ACC112 (cell line): ENCODE measurements around the gene FAIM2.

Experiments used
- H2AFZ ChIP-seq: fragments of 200-600 bp; sonication (generic); one replicate; pipeline ENCODE4 v1.6.0; 2017; ENCODE audit warnings: antibody characterized with exemption, low read length; ENCODE audit not compliant: unreplicated experiment
- H3K27ac ChIP-seq: fragments of 200-600 bp; sonication (generic); 2 replicates; pipeline ENCODE4 v1.5.1; 2014; ENCODE audit warnings: low read depth, mild to moderate bottlenecking, antibody characterized with exemption, low read length, moderate library complexity
- H3K27me3 ChIP-seq: fragments of 200-600 bp; sonication (generic); 2 replicates; pipeline ENCODE4 v1.6.1; 2014; ENCODE audit warnings: mild to moderate bottlenecking, antibody characterized with exemption, low read length, moderate library complexity, mixed read lengths; ENCODE audit not compliant: insufficient read depth
- H3K36me3 ChIP-seq: fragments of 200-600 bp; sonication (generic); 2 replicates; pipeline ENCODE4 v1.6.1; 2016; ENCODE audit warnings: mild to moderate bottlenecking, antibody characterized with exemption, low read length, moderate library complexity, mixed read lengths; ENCODE audit not compliant: insufficient read depth
- H3K4me1 ChIP-seq: fragments of 200-600 bp; sonication (generic); one replicate; pipeline ENCODE4 v1.6.1; 2016; ENCODE audit warnings: low read length, mixed read lengths; ENCODE audit not compliant: insufficient read depth, unreplicated experiment, control insufficient read depth
- H3K4me3 ChIP-seq: fragments of 200-600 bp; sonication (generic); 2 replicates; pipeline ENCODE4 v1.5.1; 2014; ENCODE audit warnings: mild to moderate bottlenecking, low read depth, low read length
- H3K79me2 ChIP-seq: fragments of 200-600 bp; sonication (generic); one replicate; pipeline ENCODE4 v1.6.0; 2016; ENCODE audit warnings: low read length; ENCODE audit not compliant: control insufficient read depth, unreplicated experiment, insufficient read depth

FAIM2 gene

DNA sequence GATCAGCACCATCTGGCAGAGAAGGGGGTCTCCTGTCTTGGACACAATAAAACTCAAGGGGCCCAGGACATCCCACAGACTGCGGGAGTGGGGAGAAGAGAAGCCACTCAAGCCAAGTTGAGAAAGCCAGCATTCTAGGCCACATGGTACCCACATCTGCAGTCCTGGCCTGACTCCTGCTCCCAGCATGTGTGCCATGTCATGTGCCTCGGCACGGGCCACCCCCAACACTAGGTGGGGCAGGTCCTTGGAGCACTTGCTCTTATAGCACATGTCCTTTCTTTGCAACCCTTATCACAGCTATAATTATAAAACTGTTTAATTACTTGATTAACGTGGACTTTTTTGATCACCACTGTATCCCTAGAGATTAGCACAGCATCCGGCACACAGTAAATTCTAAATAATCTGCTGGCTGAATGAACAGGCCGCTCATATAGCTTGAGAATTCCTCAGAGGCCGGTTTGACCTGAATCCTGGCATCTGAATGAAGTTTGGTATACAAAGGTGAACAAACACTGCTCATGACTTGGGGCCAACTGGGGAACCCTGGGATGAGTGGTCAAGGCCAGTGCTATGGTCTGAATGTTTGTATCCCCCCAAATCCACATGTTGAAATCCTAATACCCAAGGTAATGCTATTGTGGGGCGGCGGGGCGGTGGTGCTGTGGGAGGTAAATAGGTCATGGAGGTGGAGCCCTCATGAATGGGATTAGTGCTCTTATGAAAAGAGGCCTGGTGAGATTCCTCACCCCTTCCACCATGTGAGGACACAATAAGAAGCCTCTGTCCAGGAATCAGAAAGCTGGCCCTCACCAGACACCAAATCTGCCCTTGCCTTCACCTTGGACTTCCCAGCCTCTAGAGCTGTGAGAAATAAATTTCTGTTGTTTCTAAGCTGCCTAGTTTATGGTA is 82.1 kb downstream of the FAIM2 start:
- Histone ChIP-seq H3K27ac (no peak overlapping the region), H3K36me3 (no peaks in the 10 kb centered on the region), H3K4me1 (peaks cover 40% of the 10 kb centered on the region), H3K27me3 (no peaks in the 10 kb centered on the region), H3K4me3 (no peak overlapping the region), H3K79me2 (peaks cover 65% of the 10 kb centered on the region), H2AFZ (no peak overlapping the region)

DNA sequence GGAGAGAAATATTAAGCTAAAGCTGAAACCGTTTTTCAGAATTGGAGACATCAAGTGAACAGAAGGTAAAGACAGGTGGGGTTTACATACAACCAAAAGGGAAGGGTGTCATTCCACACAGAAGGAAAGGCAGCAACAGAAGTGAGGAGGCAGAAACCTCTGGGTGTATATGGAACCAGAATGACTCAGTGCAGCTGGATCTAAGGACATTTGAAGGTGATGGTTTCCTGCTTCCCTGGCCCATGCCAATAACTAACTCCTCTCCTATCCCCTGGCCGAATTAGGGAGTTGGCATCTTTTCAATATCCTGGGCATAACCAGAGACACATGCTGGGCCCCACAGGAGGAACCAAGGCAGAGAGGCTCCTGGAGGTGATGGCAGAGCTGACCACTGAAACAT is 83.9 kb downstream of the FAIM2 start:
- H3K4me3 ChIP-seq = no peak overlapping the region
- H2AFZ ChIP-seq = no peak overlapping the region
- H3K27me3 ChIP-seq = no peaks in the 10 kb centered on the region
- peaks cover 5% of the 10 kb centered on the region for H3K36me3 ChIP-seq
- peaks cover 64% of the 10 kb centered on the region for H3K79me2 ChIP-seq
- H3K27ac ChIP-seq = no peak overlapping the region
- peaks cover 22% of the 10 kb centered on the region for H3K4me1 ChIP-seq

DNA sequence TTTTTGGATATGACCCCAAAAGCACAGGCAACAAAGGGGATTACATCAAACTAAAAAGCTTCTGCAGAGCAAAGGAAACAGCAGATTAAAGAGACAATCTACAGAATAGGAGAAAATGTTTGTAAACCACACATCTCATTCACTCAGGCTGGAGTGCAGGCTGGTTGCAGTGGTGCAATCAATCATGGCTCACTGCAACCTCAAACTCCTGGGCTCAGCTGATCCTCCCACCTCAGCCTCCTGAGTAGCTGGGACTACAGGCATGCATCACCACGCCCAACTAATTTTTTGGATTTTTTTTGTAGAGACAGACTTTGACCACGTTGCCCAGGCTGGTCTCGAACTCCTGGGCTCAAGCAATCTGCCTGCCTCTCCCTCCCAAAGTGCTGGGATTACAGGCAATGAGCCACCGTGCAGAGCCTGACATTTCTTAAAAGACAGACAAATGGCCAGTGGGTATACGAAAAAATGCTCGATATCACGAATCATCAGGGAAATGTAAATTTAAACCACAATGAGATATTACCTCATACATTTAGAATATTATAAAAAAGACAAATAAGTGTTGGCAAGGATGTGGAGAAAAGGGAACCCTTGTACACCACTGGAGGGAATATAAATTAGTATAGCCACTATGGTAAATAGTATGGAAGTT is 85.3 kb downstream of the FAIM2 start:
- H3K36me3 ChIP-seq = peaks cover 7% of the 10 kb centered on the region
- H3K4me3 ChIP-seq = no peak overlapping the region
- H3K4me1 ChIP-seq = peaks cover 11% of the 10 kb centered on the region
- H3K27me3 ChIP-seq = no peaks in the 10 kb centered on the region
- H3K27ac ChIP-seq = no peak overlapping the region
- H3K79me2 ChIP-seq = peaks cover 55% of the 10 kb centered on the region
- H2AFZ ChIP-seq = no peak overlapping the region
